Measurements from ENCODE around the gene ZSCAN30. TPM values are rescaled to one million over a fixed set of nuclear protein-coding genes. Genes with fewer than 3 reads are reported as not detected.

ZSCAN30 gene
- total RNA-seq, 1 donor from 2014 or later = 8.9 TPM

- Histone ChIP-seq H3K27ac (ENCODE audit: low read depth, low read length) (no peak overlapping the region), H3K4me3 (ENCODE audit: low read length in 3 of 3) (no peak overlapping the region), H3K4me1 (ENCODE audit: control insufficient read depth in 3 of 3, insufficient read depth in 3 of 3, low read length in 3 of 3) (peaks cover 0 to 3% (median 2%) of the 10 kb centered on the region in 3 donors), H3K9me3 (ENCODE audit: control insufficient read depth in 3 of 3, low read length in 3 of 3) (peaks cover 0 to 2% (median 0%) of the 10 kb centered on the region in 3 donors), H3K9ac (ENCODE audit: low read depth in 1 of 3, low read length in 3 of 3) (no peak overlapping the region), H3K36me3 (ENCODE audit: control insufficient read depth in 3 of 3, insufficient read depth in 3 of 3, low read length in 3 of 3) (peaks cover 11 to 27% (median 22%) of the 10 kb centered on the region in 3 donors), H3K27me3 (ENCODE audit: control insufficient read depth in 3 of 3, insufficient read depth in 3 of 3, low read length in 3 of 3) (no peaks in the 10 kb centered on the region)
Measured at GRCh38 chr18:35264409-35264808, 25.6 kb downstream of the ZSCAN30 start.

DNA sequence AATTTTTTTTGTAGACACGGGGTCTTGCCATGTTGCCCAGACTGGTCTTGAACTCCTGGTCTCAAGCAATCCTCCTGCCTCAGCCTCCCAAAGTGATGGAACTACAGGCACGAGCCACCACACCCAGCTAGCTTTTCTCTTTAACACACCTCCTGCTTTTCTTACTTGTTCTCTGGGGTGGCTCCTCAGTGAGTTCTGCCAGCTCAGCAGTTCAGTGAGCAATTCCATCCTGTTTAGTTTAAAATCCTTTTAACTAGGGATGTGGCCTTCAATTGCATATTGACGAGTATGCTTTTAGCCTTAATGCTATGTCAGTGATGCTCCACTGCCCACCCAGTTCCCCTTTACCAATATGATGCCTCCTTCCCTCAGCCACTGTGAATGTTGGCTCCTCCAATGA, 33.1 kb downstream of the ZSCAN30 start:
- no peak overlapping the region for H3K4me3 ChIP-seq (ENCODE audit: low read length in 3 of 3)
- H3K9me3 ChIP-seq (ENCODE audit: control insufficient read depth in 3 of 3, low read length in 3 of 3) = peaks cover 0 to 4% (median 4%) of the 10 kb centered on the region in 3 donors
- no peak overlapping the region for H3K9ac ChIP-seq (ENCODE audit: low read depth in 1 of 3, low read length in 3 of 3)
- H3K27ac ChIP-seq (ENCODE audit: low read depth, low read length) = no peak overlapping the region
- H3K27me3 ChIP-seq (ENCODE audit: control insufficient read depth in 3 of 3, insufficient read depth in 3 of 3, low read length in 3 of 3) = no peaks in the 10 kb centered on the region
- H3K4me1 ChIP-seq (ENCODE audit: control insufficient read depth in 3 of 3, insufficient read depth in 3 of 3, low read length in 3 of 3) = no peaks in the 10 kb centered on the region
- H3K36me3 ChIP-seq (ENCODE audit: control insufficient read depth in 3 of 3, insufficient read depth in 3 of 3, low read length in 3 of 3) = peaks cover 20 to 47% (median 37%) of the 10 kb centered on the region in 3 donors

DNA sequence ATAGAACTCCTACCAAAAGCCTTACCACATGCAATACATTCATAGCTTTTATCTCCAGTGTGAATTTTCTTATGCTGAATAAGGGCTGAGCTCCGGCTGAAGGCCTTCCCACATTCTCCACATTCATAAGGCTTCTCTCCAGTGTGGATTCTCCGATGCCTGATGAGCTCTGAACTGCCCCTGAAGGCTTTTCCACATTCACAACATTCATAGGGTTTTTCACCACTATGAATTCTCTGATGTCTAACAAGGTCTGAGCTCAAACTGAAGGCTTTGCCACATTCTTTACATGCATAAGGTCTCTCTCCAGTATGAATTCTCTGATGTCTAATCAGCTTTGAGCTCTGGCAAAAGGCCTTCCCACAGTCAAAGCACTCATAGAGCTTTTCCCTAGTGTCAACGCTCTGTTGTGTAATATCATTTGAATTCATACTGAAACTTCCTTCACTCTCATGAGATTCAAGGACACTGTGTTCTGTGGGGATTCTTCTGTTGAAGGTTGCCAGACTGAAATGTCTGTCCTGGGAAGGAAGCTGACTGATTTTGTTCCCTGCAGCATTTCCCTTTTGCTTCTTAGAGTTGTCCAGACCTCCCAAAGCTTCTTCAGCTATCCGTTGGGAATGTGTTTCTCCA, 36.3 kb downstream of the ZSCAN30 start:
- Histone ChIP-seq H3K4me1 (ENCODE audit: control insufficient read depth in 3 of 3, insufficient read depth in 3 of 3, low read length in 3 of 3) (no peaks in the 10 kb centered on the region), H3K9me3 (ENCODE audit: control insufficient read depth in 3 of 3, low read length in 3 of 3) (peaks cover 0 to 4% (median 4%) of the 10 kb centered on the region in 3 donors), H3K9ac (ENCODE audit: low read depth in 1 of 3, low read length in 3 of 3) (no peak overlapping the region), H3K27me3 (ENCODE audit: control insufficient read depth in 3 of 3, insufficient read depth in 3 of 3, low read length in 3 of 3) (no peaks in the 10 kb centered on the region), H3K27ac (ENCODE audit: low read depth, low read length) (no peak overlapping the region), H3K36me3 (ENCODE audit: control insufficient read depth in 3 of 3, insufficient read depth in 3 of 3, low read length in 3 of 3) (peaks cover 21 to 52% (median 40%) of the 10 kb centered on the region in 3 donors), H3K4me3 (ENCODE audit: low read length in 3 of 3) (no peak overlapping the region)

DNA sequence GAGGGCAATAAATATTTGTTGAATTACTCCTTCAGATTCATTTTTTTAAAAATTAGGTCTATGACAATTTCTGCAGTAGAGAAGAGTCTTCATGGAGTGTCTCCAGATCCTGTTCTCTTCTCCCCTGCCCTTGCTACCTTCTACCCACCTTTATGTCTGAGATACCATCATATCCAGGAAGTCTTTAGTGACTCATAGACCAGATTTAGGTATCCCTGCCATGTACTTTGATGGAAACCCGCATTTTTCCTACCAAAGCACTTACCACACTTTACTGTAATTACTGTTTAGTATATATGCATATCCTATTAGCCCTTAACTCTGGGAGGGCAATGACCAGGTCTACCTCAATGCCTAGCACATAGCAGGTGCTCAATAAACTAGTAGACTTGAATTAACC, 37.6 kb downstream of the ZSCAN30 start:
- H3K9me3 ChIP-seq (ENCODE audit: control insufficient read depth in 3 of 3, low read length in 3 of 3) = peaks cover 0 to 4% (median 4%) of the 10 kb centered on the region in 3 donors
- H3K27me3 ChIP-seq (ENCODE audit: control insufficient read depth in 3 of 3, insufficient read depth in 3 of 3, low read length in 3 of 3) = no peaks in the 10 kb centered on the region
- no peak overlapping the region for H3K27ac ChIP-seq (ENCODE audit: low read depth, low read length)
- H3K4me1 ChIP-seq (ENCODE audit: control insufficient read depth in 3 of 3, insufficient read depth in 3 of 3, low read length in 3 of 3) = no peaks in the 10 kb centered on the region
- H3K36me3 ChIP-seq (ENCODE audit: control insufficient read depth in 3 of 3, insufficient read depth in 3 of 3, low read length in 3 of 3) = peaks cover 21 to 59% (median 44%) of the 10 kb centered on the region in 3 donors
- H3K4me3 ChIP-seq (ENCODE audit: low read length in 3 of 3) = no peak overlapping the region
- no peak overlapping the region for H3K9ac ChIP-seq (ENCODE audit: low read depth in 1 of 3, low read length in 3 of 3)

DNA sequence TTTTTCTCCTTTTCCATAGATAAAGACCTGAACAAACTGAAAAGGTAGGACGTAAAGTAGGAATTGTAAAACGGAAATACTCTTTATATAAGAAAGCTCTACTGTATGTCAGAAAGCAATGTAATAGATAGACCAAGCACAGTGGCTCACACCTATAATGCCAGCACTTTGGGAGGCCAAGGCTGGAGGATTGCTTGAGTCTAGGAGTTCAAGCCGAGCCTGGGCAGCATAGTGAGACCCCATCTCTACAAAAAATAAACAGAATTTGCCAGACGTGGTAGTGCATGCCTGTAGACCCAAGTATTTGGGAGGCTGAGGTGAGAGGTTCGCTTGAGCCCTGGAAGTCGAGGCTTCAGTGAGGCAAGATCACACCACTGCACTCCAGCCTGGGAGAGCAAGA, 41.6 kb downstream of the ZSCAN30 start:
- Histone ChIP-seq H3K36me3 (ENCODE audit: control insufficient read depth in 3 of 3, insufficient read depth in 3 of 3, low read length in 3 of 3) (peaks cover 24 to 76% (median 65%) of the 10 kb centered on the region in 3 donors), H3K4me1 (ENCODE audit: control insufficient read depth in 3 of 3, insufficient read depth in 3 of 3, low read length in 3 of 3) (no peaks in the 10 kb centered on the region)

GRCh38 chr18:35247412-35248249, 42.4 kb downstream of the ZSCAN30 start:
- peaks cover 29 to 77% (median 66%) of the 10 kb centered on the region in 3 donors for H3K36me3 ChIP-seq (ENCODE audit: control insufficient read depth in 3 of 3, insufficient read depth in 3 of 3, low read length in 3 of 3)
- H3K9ac ChIP-seq (ENCODE audit: low read depth in 1 of 3, low read length in 3 of 3) = no peak overlapping the region
- no peaks in the 10 kb centered on the region for H3K9me3 ChIP-seq (ENCODE audit: control insufficient read depth in 3 of 3, low read length in 3 of 3)

More for the DNA sequence above, 41.6 kb downstream of the ZSCAN30 start:
- Histone ChIP-seq H3K9me3 (ENCODE audit: control insufficient read depth in 3 of 3, low read length in 3 of 3) (no peaks in the 10 kb centered on the region), H3K27me3 (ENCODE audit: control insufficient read depth in 3 of 3, insufficient read depth in 3 of 3, low read length in 3 of 3) (no peaks in the 10 kb centered on the region), H3K9ac (ENCODE audit: low read depth in 1 of 3, low read length in 3 of 3) (no peak overlapping the region), H3K4me3 (ENCODE audit: low read length in 3 of 3) (no peak overlapping the region), H3K27ac (ENCODE audit: low read depth, low read length) (no peak overlapping the region)

DNA sequence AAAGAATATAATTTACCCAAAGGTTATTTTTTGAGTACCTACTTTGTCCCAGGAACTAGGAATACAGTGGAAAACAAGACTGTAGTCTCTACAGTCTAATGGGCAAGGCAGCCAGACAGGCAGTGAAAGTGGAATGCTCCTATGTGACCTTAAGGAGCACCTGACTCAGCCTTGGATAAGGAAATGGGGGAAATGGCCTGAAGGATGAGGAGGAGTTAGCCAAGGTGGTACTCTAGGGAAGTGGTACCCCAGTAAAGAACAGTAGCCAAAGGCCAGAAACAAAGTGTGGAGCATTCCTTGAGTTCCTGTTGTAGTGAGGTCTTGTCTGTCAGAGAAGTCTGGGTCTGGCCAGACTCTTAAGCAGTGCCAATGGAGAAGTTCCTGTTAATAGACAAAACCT, 43.2 kb downstream of the ZSCAN30 start:
- H3K27ac ChIP-seq (ENCODE audit: low read depth, low read length) = no peak overlapping the region
- H3K36me3 ChIP-seq (ENCODE audit: control insufficient read depth in 3 of 3, insufficient read depth in 3 of 3, low read length in 3 of 3) = peaks cover 32 to 71% (median 64%) of the 10 kb centered on the region in 3 donors
- H3K9me3 ChIP-seq (ENCODE audit: control insufficient read depth in 3 of 3, low read length in 3 of 3) = no peaks in the 10 kb centered on the region
- H3K4me1 ChIP-seq (ENCODE audit: control insufficient read depth in 3 of 3, insufficient read depth in 3 of 3, low read length in 3 of 3) = peaks cover 0 to 4% (median 3%) of the 10 kb centered on the region in 3 donors
- H3K9ac ChIP-seq (ENCODE audit: low read depth in 1 of 3, low read length in 3 of 3) = no peak overlapping the region
- H3K4me3 ChIP-seq (ENCODE audit: low read length in 3 of 3) = no peak overlapping the region
- no peaks in the 10 kb centered on the region for H3K27me3 ChIP-seq (ENCODE audit: control insufficient read depth in 3 of 3, insufficient read depth in 3 of 3, low read length in 3 of 3)

More at GRCh38 chr18:35247412-35248249, 42.4 kb downstream of the ZSCAN30 start:
- H3K27me3 ChIP-seq (ENCODE audit: control insufficient read depth in 3 of 3, insufficient read depth in 3 of 3, low read length in 3 of 3) = no peaks in the 10 kb centered on the region
- no peak overlapping the region for H3K4me3 ChIP-seq (ENCODE audit: low read length in 3 of 3)
- no peak overlapping the region for H3K27ac ChIP-seq (ENCODE audit: low read depth, low read length)
- peaks cover 0 to under 1% (median 0%) of the 10 kb centered on the region in 3 donors for H3K4me1 ChIP-seq (ENCODE audit: control insufficient read depth in 3 of 3, insufficient read depth in 3 of 3, low read length in 3 of 3)

- no peaks in the 10 kb centered on the region for H3K9me3 ChIP-seq (ENCODE audit: control insufficient read depth in 3 of 3, low read length in 3 of 3)
- H3K27ac ChIP-seq (ENCODE audit: low read depth, low read length) = no peak overlapping the region
- no peaks in the 10 kb centered on the region for H3K27me3 ChIP-seq (ENCODE audit: control insufficient read depth in 3 of 3, insufficient read depth in 3 of 3, low read length in 3 of 3)
- no peak overlapping the region for H3K9ac ChIP-seq (ENCODE audit: low read depth in 1 of 3, low read length in 3 of 3)
- peaks cover 0 to 8% (median 4%) of the 10 kb centered on the region in 3 donors for H3K4me1 ChIP-seq (ENCODE audit: control insufficient read depth in 3 of 3, insufficient read depth in 3 of 3, low read length in 3 of 3)
- H3K36me3 ChIP-seq (ENCODE audit: control insufficient read depth in 3 of 3, insufficient read depth in 3 of 3, low read length in 3 of 3) = peaks cover 32 to 70% (median 64%) of the 10 kb centered on the region in 3 donors
- no peak overlapping the region for H3K4me3 ChIP-seq (ENCODE audit: low read length in 3 of 3)
Measured at GRCh38 chr18:35245719-35246317, 44.2 kb downstream of the ZSCAN30 start.

- no peak overlapping the region for H3K9ac ChIP-seq (ENCODE audit: low read depth in 1 of 3, low read length in 3 of 3)
- H3K4me1 ChIP-seq (ENCODE audit: control insufficient read depth in 3 of 3, insufficient read depth in 3 of 3, low read length in 3 of 3) = peaks cover 4 to 11% (median 4%) of the 10 kb centered on the region in 3 donors
- no peaks in the 10 kb centered on the region for H3K27me3 ChIP-seq (ENCODE audit: control insufficient read depth in 3 of 3, insufficient read depth in 3 of 3, low read length in 3 of 3)
- H3K9me3 ChIP-seq (ENCODE audit: control insufficient read depth in 3 of 3, low read length in 3 of 3) = no peaks in the 10 kb centered on the region
- no peak overlapping the region for H3K27ac ChIP-seq (ENCODE audit: low read depth, low read length)
- H3K4me3 ChIP-seq (ENCODE audit: low read length in 3 of 3) = no peak overlapping the region
- peaks cover 29 to 64% (median 58%) of the 10 kb centered on the region in 3 donors for H3K36me3 ChIP-seq (ENCODE audit: control insufficient read depth in 3 of 3, insufficient read depth in 3 of 3, low read length in 3 of 3)
Measured at GRCh38 chr18:35244671-35245070, 45.4 kb downstream of the ZSCAN30 start.
